Measurements from ENCODE around the gene P2RY12.

P2RY12 gene

DNA sequence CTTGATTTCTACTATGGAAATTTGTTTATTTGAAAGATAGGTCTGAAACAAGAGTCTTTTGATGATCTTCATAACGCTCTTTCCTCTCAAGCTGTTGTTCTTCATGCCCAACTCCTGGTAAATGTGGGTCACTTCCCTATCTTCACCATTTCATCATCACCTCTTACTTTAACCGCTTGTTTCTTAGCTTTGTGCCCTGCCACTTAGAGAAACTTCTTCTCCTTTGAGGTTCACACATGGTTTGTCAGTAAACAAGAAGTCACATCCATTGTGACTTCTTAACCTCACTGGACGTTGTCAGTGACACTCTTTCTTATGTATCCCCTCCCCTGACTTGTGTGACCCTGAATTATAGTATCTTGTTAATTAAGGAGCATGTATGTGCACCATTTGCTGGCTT lies 38.3 kb downstream of the P2RY12 start:
- DNase-seq (ENCODE audit: low read depth): no peak

DNA sequence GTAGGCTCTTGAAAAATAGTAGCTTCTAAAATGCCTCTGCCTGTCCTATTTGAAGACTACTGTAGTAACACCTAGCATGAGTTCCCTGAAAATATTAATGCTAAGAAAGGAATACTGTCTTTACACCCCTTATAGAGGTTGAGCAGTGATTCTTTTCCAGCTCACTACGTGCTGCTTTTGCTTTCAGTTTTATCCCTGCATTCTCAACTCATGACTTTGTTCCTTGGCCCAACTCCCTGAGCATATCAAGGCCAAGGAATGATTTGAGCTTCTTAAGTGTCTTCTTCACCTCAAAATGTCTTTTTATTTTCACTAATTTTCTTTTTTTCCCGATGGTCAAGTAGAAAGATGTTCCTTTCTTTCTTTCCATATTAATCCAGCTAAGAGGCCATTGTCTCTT lies 38.7 kb downstream of the P2RY12 start:
- no peak for DNase-seq (ENCODE audit: low read depth)

- DNase-seq (ENCODE audit: low read depth): no peak
These were observed 52.9 kb downstream of the P2RY12 start for GRCh38 chr3:151331696-151332095.

- DNase-seq (ENCODE audit: low read depth): no peak
These were observed 53.7 kb downstream of the P2RY12 start for GRCh38 chr3:151330899-151331298.

GRCh38 chr3:151330379-151330778 lies 54.2 kb downstream of the P2RY12 start:
- DNase-seq (ENCODE audit: low read depth): no peak

- DNase-seq (ENCODE audit: low read depth): no peak
These were observed 55.2 kb downstream of the P2RY12 start, which contains the start of gene P2RY13 for GRCh38 chr3:151329363-151329762. Gene P2RY13, minus strand, starts transcription at chr3:151329549. Its CDS starts 21 bp downstream, at chr3:151329528.

DNA sequence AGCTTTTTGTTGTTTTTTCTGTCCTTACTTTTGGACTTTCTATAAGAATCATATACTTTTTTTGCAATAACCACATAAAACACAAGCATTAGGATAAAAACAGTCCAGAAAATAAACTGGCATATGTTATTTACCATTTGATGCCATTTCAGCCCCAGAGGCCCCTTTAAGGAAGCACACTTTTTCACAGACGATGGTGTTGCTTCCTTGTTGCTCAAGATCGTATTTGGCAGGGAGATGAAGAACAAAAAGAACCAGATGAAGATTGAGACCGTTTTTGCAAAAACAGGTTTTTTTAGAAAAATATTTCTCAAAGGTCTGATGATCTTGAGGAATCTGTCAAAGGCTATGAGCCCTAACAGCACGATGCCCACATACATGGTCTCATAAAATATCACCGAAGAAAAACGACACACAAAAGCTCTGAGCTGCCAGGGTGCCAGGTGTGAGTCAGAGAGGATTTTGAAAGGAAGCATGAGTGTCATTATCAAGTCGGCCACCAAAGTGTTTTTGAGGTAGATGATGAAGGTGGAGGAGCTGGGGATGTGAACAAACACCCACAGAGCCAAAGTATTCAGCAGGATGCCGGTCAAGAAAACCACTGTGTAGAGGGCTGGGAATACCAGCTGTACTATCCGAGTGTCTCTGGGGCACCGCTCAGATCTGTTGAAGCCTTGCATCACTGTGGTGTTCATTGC lies 56.1 kb downstream of the P2RY12 start:
- DNase-seq (ENCODE audit: low read depth): no peak

GRCh38 chr3:151327571-151328198 lies 56.9 kb downstream of the P2RY12 start:
- no peak for DNase-seq (ENCODE audit: low read depth)

GRCh38 chr3:151322511-151322910 lies 62.0 kb downstream of the P2RY12 start:
- no peak for DNase-seq (ENCODE audit: low read depth)

DNA sequence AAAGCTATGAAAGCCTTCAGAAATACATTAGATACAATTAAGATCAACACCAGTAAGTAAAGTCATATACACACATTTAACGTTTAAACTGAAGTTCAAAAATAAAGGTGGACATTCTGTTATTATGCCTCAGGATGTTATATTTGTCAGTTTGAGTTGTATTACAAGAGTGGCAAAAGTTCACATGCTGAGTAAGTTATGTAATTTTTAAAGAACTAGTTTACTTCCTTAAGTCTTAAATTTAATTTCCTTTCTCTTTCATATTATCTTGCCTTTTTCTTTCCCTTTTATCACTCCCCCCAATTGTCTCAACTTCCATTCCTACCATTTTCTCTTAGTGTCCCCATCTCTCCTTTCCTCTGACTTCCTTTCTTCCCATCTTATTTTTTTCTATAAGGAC lies 63.0 kb downstream of the P2RY12 start:
- DNase-seq (ENCODE audit: low read depth): no peak

- DNase-seq (ENCODE audit: low read depth): no peak
These were observed 64.4 kb downstream of the P2RY12 start for GRCh38 chr3:151320131-151320530.

DNA sequence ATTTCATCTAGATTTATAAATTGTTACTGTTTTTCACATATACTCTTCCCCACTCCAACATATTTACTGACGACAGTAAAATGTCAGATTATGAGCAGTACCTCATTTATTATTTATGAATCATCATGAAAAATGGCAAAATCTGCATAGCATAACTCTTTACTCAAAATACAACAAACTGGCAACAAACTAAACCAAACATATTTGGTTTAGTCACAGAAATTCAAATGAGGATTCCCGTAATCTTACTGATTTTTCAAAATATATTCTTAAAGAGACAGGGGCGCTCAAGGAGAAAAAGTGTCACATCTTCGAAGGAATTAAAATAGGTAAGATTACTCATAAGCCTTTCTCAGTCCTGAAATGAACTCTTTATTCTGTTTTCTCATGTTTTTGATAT lies 64.9 kb downstream of the P2RY12 start:
- no peak for DNase-seq (ENCODE audit: low read depth)

DNA sequence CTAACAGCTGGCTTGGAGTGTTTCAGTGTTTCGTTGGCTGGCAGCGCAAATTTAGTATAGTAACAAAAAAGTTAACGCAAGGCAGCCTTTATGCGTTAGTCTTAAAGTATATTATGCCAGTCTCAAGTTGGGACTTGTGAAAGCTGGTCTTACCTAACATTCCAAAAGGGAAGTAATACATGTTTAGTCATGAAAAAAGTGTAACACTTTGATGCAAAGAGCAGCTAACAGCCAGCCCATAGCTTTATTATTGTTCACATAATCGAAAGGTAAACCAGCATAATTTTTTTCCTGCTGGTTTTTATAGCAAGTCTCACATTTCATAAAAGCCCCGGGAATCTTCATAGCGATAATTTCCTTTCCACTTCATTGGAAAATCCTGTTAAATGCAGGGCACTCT lies 65.6 kb downstream of the P2RY12 start:
- DNase-seq (ENCODE audit: low read depth): no peak

GRCh38 chr3:151318313-151318712 lies 66.2 kb downstream of the P2RY12 start:
- no peak for DNase-seq (ENCODE audit: low read depth)

DNA sequence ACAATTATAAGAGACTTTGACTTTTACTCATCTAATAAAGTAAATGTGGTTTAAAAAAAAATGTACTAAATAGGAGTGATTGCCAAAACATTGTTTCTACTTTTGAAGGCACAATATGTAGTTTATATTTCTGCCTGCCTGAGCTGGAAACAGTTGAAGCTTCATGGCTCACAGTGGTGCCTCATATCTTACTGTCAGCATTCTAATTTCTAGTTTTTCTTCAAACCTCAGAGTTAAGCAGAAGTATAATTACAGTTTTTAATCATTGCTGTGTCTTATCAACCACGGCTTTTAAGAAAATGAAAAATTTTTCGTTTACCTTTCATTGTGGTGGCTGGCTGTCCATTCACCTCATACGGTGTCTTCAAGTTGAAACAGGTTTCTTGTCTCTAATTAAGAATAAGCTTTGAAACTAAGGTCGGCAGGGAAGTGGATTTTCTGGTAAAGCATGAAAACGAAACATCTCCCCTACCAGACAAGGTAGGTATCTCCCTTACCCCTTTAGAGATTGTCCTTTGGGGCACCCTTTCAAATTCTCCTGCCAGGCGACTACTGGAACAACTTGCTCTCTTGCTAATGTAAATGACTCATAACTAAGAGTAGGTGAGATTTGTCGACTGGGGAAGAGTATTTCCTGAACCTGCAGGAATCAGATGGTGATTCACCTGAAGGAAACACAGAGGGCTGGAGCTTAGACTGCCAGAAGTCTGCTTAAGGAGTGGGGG lies 68.1 kb downstream of the P2RY12 start, which contains the start of gene GPR87:
Gene GPR87 (minus strand): TSS at position 554 of the 725 bp plus-strand sequence. CDS start 16,720 bp downstream, outside the sequence.
- no peak for DNase-seq (ENCODE audit: low read depth)

DNA sequence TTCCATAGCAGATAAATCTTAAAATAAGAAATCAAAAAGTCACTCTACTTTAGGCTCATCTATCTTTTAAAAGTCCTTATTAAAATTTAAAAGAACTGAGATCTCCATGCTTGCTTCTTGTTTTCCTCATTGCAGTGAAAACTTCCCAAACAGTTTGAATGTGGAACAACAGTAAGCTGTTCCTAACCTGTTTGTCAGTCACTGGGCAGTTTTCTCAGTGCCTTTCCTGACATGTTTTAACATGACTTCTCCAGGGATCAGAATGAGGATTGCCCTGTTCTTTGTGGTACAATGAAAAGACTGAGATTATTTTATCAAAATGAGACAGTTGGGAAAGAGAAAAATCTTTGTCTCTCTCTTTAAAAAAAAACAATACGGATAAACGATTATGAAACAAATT lies 68.7 kb downstream of the P2RY12 start:
- DNase-seq (ENCODE audit: low read depth): no peak

DNA sequence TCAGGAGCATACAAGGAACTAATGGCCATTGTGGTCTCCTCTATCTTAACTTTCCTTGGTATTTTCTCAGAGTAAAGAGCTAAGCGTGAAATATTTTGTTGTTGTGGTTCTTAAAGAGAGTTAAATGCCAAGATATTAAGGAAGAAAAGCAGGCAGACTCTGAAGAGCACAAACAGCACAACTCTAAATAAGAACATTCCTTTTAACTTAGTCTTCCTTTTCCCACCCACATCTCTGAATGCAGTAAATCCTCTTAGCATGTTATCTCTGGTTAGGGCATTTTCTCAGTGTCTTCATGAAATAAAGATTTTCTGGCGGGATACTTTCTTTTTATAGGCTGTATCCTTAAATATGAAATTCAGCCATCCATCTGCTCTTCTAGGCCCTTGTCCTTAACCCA lies 69.4 kb downstream of the P2RY12 start:
- no peak for DNase-seq (ENCODE audit: low read depth)

DNA sequence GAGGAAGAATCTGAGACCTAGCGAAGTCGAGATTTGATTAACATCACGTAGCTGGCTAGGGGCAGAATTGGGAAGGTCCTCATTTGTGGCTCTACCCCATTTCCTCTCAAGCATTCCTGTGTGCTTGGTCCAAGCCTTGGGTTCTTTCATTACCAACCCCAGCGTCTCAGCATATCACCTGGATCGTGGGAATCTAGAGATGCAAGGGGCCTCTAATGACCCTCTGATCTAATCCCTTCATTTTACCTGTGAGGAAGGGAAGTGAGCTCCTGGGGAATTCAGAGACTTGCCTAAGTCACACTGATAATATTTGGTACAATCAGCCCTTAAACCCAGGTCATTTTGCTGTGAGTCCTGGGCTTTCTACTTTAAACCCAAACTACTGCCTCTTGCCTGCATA lies 70.0 kb downstream of the P2RY12 start:
- DNase-seq (ENCODE audit: low read depth): no peak

DNA sequence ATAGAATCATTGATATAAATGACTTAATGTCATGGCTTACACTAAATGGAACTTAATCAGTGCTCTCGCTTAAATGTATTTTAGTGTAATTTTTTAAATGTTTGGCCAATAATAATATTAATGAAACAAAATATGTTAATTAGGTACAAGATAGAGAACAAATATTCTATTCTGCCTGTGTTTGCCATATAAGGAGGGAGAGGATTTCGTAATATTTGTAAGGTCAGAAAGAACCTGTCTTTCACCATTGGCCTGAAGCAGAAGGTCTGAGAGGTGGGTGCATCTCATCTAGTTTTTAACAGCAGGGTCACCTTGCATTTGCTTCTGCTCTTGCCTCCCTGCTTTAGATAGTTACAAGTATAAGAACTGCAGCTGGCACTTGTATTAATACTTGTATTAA lies 70.4 kb downstream of the P2RY12 start:
- no peak for DNase-seq (ENCODE audit: low read depth)

- DNase-seq (ENCODE audit: low read depth): no peak
These were observed 71.6 kb downstream of the P2RY12 start for GRCh38 chr3:151312972-151313371.

DNA sequence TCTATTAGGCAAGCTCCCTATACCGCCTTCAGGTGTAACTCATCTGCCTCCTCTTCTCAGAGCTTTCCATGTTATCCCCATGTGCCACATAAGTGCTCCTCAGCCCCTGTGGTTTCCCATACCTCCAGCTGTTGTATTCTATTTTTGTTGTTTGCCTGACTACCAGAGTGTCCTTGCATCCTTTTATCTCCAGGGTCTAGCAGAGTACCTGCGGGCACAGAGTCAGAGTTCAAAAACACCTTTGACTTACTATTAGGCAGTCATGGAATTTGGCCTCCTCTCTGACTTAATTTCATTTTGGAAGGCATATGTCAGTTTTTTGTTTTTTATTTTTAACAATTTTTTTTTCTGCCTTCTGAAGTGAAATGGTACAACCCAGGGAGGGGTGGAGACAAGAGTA lies 75.0 kb downstream of the P2RY12 start:
- no peak for DNase-seq (ENCODE audit: low read depth)

- DNase-seq (ENCODE audit: low read depth): no peak
These were observed 76.7 kb downstream of the P2RY12 start for GRCh38 chr3:151307583-151308488.
